OCI-LY1 (cell line): ENCODE data around the gene TNIP2.

ENCODE experiments used
- EZH2 ChIP-seq: fragments of 200-600 bp; sonication (generic), shearing (Covaris generic); IDR thresholded peaks from 2 replicates; pipeline ENCODE4 v1.8.0; 2017; ENCODE audit warnings: borderline replicate concordance, mixed run types, mild to moderate bottlenecking, antibody characterized with exemption, low read length, moderate library complexity, mixed read lengths
- TF ChIP-seq, protein P1 (sequence below): fragments of 200-600 bp; sonication (generic), shearing (Covaris generic); IDR thresholded peaks from 2 replicates; pipeline ENCODE4 v1.5.1; 2017; ENCODE audit warnings: mild to moderate bottlenecking, antibody characterized with exemption, low read length, moderate library complexity, mixed read lengths

- TF ChIP-seq EZH2, result no peak
- TF ChIP-seq, protein P1, sequence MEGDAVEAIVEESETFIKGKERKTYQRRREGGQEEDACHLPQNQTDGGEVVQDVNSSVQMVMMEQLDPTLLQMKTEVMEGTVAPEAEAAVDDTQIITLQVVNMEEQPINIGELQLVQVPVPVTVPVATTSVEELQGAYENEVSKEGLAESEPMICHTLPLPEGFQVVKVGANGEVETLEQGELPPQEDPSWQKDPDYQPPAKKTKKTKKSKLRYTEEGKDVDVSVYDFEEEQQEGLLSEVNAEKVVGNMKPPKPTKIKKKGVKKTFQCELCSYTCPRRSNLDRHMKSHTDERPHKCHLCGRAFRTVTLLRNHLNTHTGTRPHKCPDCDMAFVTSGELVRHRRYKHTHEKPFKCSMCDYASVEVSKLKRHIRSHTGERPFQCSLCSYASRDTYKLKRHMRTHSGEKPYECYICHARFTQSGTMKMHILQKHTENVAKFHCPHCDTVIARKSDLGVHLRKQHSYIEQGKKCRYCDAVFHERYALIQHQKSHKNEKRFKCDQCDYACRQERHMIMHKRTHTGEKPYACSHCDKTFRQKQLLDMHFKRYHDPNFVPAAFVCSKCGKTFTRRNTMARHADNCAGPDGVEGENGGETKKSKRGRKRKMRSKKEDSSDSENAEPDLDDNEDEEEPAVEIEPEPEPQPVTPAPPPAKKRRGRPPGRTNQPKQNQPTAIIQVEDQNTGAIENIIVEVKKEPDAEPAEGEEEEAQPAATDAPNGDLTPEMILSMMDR, result no peak
Measured at GRCh38 chr4:2757426-2757825, 1.3 kb upstream of the TNIP2 start.
